Smooth muscle cell (in vitro differentiated cells): ENCODE data around the gene AP2B1. TPM values are rescaled to one million over a fixed set of nuclear protein-coding genes. Genes with fewer than 3 reads are reported as not detected.

Experiments
- DNase-seq: peaks from one replicate; lab custom pipeline; 2025; ENCODE audit not compliant: unreplicated experiment; lab: John Stamatoyannopoulos, UW
- H2AFZ ChIP-seq: fragments of 200-600 bp; sonication (generic); 2 replicates; pipeline ENCODE4 v1.6.0; 2016; ENCODE audit warnings: antibody characterized with exemption, low read depth, mild to moderate bottlenecking
- H3F3A ChIP-seq: fragments of 200-600 bp; sonication (generic); 2 replicates; pipeline ENCODE4 v1.6.0; 2017; ENCODE audit warnings: antibody characterized with exemption, low read depth
- H3K27ac ChIP-seq: fragments of 200-600 bp; sonication (generic); 2 replicates; pipeline ENCODE4 v1.5.1; 2016; ENCODE audit warnings: low read depth, mild to moderate bottlenecking
- H3K27me3 ChIP-seq: fragments of 200-600 bp; sonication (generic); 2 replicates; pipeline ENCODE4 v1.6.1; 2016; ENCODE audit warnings: low read depth, mild to moderate bottlenecking
- H3K36me3 ChIP-seq: fragments of 200-600 bp; sonication (generic); 2 replicates; pipeline ENCODE4 v1.5.1; 2016; ENCODE audit warnings: low read depth
- H3K4me1 ChIP-seq: fragments of 200-600 bp; sonication (generic); 2 replicates; pipeline ENCODE4 v1.5.1; 2016; ENCODE audit warnings: low read depth
- H3K4me2 ChIP-seq: fragments of 200-600 bp; sonication (generic); 2 replicates; pipeline ENCODE4 v1.6.0; 2016; ENCODE audit warnings: mild to moderate bottlenecking
- H3K4me3 ChIP-seq: fragments of 200-600 bp; sonication (generic); 2 replicates; pipeline ENCODE4 v1.5.1; 2016; ENCODE audit warnings: mild to moderate bottlenecking
- H3K79me2 ChIP-seq: fragments of 200-600 bp; sonication (generic); 2 replicates; pipeline ENCODE4 v1.6.0; 2016; ENCODE audit warnings: low read depth, mild to moderate bottlenecking
- H3K9ac ChIP-seq: fragments of 200-600 bp; sonication (generic); 2 replicates; pipeline ENCODE4 v1.6.0; 2016; ENCODE audit warnings: low read depth
- H3K9me3 ChIP-seq: fragments of 200-600 bp; sonication (generic); replicated peaks from 2 replicates; pipeline ENCODE4 v1.5.1; 2016; ENCODE audit warnings: low read depth
- H4K20me1 ChIP-seq: fragments of 200-600 bp; sonication (generic); 2 replicates; pipeline ENCODE4 v1.6.0; 2016; ENCODE audit warnings: low read depth
- WGBS: methylation state at CpG from one replicate; pipeline ENCODE4 v1.1.7; 2016; ENCODE audit warnings: low lambda C conversion rate; 5-methylcytosine and 5-hydroxymethylcytosine counted together
- polyA plus RNA-seq: library from polyadenylated mRNA; unstranded; fragments of >200 nt; fragmentation: Nextera tagmentation; extraction: Ambion mirVana; gene quantifications from 2 replicates; pipeline ENCODE4 v1.2.1, GENCODE V29; 2016
- total RNA-seq: library from RNA; depleted of rRNA; stranded (reverse); fragments of >200 nt; gene quantifications from 2 replicates; pipeline ENCODE4 v1.2.3, GENCODE V29; 2014
- TF ChIP-seq, protein P1 (sequence below): fragments of 200-600 bp; sonication (generic); IDR thresholded peaks from 2 replicates; pipeline ENCODE4 v1.5.1; 2017; ENCODE audit warnings: borderline replicate concordance, mild to moderate bottlenecking, antibody characterized with exemption; ENCODE audit not compliant: insufficient read depth, poor library complexity, severe bottlenecking

The AP2B1 gene
- total and polyA plus RNA-seq, 2 experiments from 2014 or later, result 58.5 to 92.3 TPM

DNA sequence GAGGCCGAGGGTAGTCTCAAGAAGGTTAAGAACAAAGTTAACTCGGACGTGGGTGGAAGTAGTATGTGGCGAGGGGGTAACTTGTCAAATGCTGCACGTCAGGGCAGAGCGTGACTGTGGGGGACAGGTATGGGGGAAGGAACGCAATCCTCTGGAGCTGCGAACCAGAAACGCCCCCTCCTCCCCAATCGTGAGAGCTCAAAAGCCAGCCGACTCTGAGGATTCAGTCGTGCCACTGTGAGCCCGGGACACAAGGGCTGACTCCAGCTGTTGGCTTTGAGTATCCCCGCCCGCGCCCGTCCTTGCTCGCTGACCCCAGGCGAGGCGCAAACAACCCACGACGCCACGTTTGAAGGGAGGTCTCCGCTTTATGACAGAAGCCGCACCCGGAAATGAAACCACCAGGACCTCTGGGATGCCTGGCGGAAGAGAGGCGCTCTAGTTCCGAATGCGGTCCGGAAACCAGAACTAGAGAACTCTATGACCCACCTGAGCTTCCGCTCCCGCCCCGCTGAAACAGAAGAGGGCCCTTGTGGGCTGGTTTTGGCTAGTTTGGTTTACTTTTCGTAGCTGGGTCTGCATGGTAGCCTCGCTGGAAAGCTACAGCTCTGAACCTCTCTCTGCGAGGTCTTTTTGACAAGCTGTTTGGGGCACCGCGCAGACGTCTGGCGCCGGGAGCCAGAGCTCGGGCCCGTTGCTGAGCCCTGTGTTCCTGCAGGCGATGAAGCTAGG is 8.8 kb upstream of the AP2B1 start, which contains the start of gene PEX12:
Gene PEX12, minus strand, starts transcription at position 375 of the 732 bp plus-strand sequence. CDS start 550 bp downstream, outside the sequence.
- Histone ChIP-seq H3K9me3 (no peaks in the 10 kb centered on the region), H3K4me1 (peaks cover 7% of the 10 kb centered on the region), H4K20me1 (no peaks in the 10 kb centered on the region), H3K36me3 (no peaks in the 10 kb centered on the region), H3K27me3 (no peaks in the 10 kb centered on the region), H3K9ac (peak within 1 kb of the TSS; percentile 57), H3K79me2 (no peaks in the 10 kb centered on the region), H2AFZ (peak within 1 kb of the TSS; percentile 88), H3K4me2 (peak within 1 kb of the TSS; percentile 96), H3K27ac (peak within 1 kb of the TSS; percentile 56), H3F3A (peaks cover 11% of the 10 kb centered on the region), H3K4me3 (peak within 1 kb of the TSS; percentile 68)
- WGBS, result under 1% methylated on average over 45 of the region's 45 CpGs
- TF ChIP-seq, protein P1, sequence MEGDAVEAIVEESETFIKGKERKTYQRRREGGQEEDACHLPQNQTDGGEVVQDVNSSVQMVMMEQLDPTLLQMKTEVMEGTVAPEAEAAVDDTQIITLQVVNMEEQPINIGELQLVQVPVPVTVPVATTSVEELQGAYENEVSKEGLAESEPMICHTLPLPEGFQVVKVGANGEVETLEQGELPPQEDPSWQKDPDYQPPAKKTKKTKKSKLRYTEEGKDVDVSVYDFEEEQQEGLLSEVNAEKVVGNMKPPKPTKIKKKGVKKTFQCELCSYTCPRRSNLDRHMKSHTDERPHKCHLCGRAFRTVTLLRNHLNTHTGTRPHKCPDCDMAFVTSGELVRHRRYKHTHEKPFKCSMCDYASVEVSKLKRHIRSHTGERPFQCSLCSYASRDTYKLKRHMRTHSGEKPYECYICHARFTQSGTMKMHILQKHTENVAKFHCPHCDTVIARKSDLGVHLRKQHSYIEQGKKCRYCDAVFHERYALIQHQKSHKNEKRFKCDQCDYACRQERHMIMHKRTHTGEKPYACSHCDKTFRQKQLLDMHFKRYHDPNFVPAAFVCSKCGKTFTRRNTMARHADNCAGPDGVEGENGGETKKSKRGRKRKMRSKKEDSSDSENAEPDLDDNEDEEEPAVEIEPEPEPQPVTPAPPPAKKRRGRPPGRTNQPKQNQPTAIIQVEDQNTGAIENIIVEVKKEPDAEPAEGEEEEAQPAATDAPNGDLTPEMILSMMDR, result no peak
- DNase-seq, result peak; percentile 27

DNA sequence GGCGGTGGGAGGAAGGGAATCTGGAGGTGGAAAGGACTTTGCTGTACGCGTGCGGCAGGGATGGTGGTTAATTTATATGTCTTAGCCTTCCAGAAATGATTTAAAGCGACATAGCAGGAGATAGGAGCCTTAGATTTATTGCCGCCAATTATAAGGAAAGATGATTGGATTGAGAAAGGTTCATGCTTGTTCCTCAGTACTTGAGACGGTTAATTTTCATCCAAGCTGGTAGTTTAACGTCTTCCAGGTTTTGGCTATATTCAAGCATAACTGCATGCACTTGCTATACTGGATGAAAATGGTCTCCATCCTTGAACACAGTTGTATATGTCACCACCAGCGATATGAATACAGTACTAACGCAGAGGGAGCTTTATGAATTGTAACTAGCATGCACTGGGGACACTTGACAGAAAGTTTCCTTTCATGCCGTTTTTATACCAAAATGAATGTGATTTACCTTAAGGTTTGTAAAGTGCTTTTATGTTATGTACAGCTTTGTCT is 8.1 kb upstream of the AP2B1 start:
- Histone ChIP-seq H3K9ac (peak overlapping the region; percentile 57), H3K79me2 (no peaks in the 10 kb centered on the region), H3F3A (peaks cover 5% of the 10 kb centered on the region), H4K20me1 (no peaks in the 10 kb centered on the region), H3K4me3 (peak overlapping the region; percentile 68), H3K4me2 (peak overlapping the region; percentile 96), H3K27me3 (peaks cover 5% of the 10 kb centered on the region), H3K36me3 (no peaks in the 10 kb centered on the region), H2AFZ (peak overlapping the region; percentile 88), H3K4me1 (peaks cover 7% of the 10 kb centered on the region), H3K27ac (peak overlapping the region; percentile 56), H3K9me3 (no peaks in the 10 kb centered on the region)
- WGBS, result 13% methylated on average over 11 of the region's 11 CpGs
- TF ChIP-seq, protein P1, result no peak
- DNase-seq, result no peak

DNA sequence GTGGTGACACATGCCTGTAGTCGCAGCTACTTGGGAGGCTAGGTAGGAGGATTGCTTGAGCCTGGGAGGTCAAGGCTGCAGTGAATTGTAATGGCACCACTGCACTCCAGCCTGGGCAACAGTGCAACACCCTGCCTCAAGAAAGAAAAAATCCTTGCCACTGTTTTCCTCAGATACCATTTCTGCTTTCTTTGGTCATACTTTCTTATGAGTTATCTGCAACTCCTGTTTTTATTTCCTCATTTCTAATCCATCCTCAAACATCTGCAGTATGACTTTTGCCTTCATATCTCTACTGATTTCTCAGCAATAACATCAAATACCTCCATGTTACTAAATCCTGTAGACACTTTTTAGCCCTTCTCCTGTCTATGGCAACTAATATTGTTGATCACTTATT is 3.1 kb upstream of the AP2B1 start:
- H3K4me1 ChIP-seq, result peaks cover 16% of the 10 kb centered on the region
- 96% methylated on average over 1 of the region's 1 CpG for WGBS
- TF ChIP-seq, protein P1, result no peak
- H4K20me1 ChIP-seq, result peaks cover 9% of the 10 kb centered on the region
- H3K9me3 ChIP-seq, result no peaks in the 10 kb centered on the region
- no peak overlapping the region for H3K27ac ChIP-seq
- no peaks in the 10 kb centered on the region for H3K36me3 ChIP-seq
- H2AFZ ChIP-seq, result no peak overlapping the region
- peaks cover 2% of the 10 kb centered on the region for H3F3A ChIP-seq
- peaks cover 8% of the 10 kb centered on the region for H3K27me3 ChIP-seq
- H3K79me2 ChIP-seq, result peaks cover 18% of the 10 kb centered on the region
- H3K4me2 ChIP-seq, result no peak overlapping the region
- no peak for DNase-seq
- H3K4me3 ChIP-seq, result no peak overlapping the region
- H3K9ac ChIP-seq, result no peak overlapping the region
